HCT116 (cell line): Measurements from ENCODE around the gene SEMA5A. TPM values are rescaled to one million over a fixed set of nuclear protein-coding genes. Genes with fewer than 3 reads are reported as not detected.

Source experiments
- ATAC-seq: fragments of 200-7000 bp; cut with Tn5 transposase; 2 replicates; pipeline ENCODE4 v1.9.1; 2020; ENCODE audit warnings: mild to moderate bottlenecking, moderate library complexity
- BruUV-seq: library from RNA; stranded (reverse); fragments of 400-500 nt; replicated peaks from 2 replicates; lab custom pipeline; 2021; lab: Mats Ljungman, UMichigan
- CTCF ChIA-PET: fragments of 300-600 bp; sonication (Branson Sonifier 250); formaldehyde crosslinking; loops from one replicate; lab custom pipeline; 2021; ENCODE audit warnings: antibody characterized with exemption; lab: Charles Lee
- POLR2A ChIA-PET: fragments of 300-600, 350-600 bp; sonication (Branson Sonifier 250); formaldehyde crosslinking; loops from one replicate; lab custom pipeline; 2021; ENCODE audit warnings: antibody characterized with exemption; lab: Charles Lee
- RAD21 ChIA-PET, 2 experiments: fragments of 300-600 bp; sonication (Branson Sonifier 250); formaldehyde crosslinking; loops; one replicate each; lab custom pipeline; 2023; ENCODE audit warnings: low total read pairs in 2 of 2; ENCODE audit not compliant: uncharacterized antibody in 2 of 2, unreplicated experiment in 2 of 2, low non-redundant PET in 1 of 2; lab: Charles Lee
- DNase-seq: peaks from one replicate; pipeline ENCODE4 v3.0.0-alpha.2; 2010; ENCODE audit warnings: low read depth, low spot score
- H2AFZ ChIP-seq: fragments of 200-600 bp; shearing (Covaris generic), sonication (generic); 2 replicates; pipeline ENCODE4 v1.6.1; 2017; ENCODE audit warnings: low read depth, mixed run types, mixed read lengths, antibody characterized with exemption, low read length; ENCODE audit not compliant: poor library complexity, severe bottlenecking
- H3K27ac ChIP-seq: 2 replicates; pipeline ENCODE4 v1.5.1; 2012; ENCODE audit warnings: low read depth, low read length
- H3K27me3 ChIP-seq: fragments of 200-600 bp; sonication (generic); 2 replicates; pipeline ENCODE4 v1.6.1; 2016; ENCODE audit warnings: mixed run types, low read length, mixed read lengths; ENCODE audit not compliant: insufficient read depth
- H3K36me3 ChIP-seq, 2 experiments: fragments of 200-500 bp in 1 of 2; fragments of 200-600 bp in 1 of 2; sonication (Bioruptor generic) in 1 of 2; sonication (generic) in 1 of 2; 2 replicates each; pipeline versions ENCODE4 v1.5.1 to v1.6.1; 2014 to 2016; ENCODE audit warnings: low read length in 2 of 2, inconsistent platforms in 1 of 2, mixed read lengths in 1 of 2, mixed run types in 1 of 2; ENCODE audit not compliant: insufficient read depth in 2 of 2, control insufficient read depth in 1 of 2
- H3K4me1 ChIP-seq, 2 experiments: fragments of 200-600 bp in 1 of 2; sonication (generic) in 1 of 2; 2 replicates each; pipeline versions ENCODE4 v1.5.1 to v1.6.1; 2012 to 2017; ENCODE audit warnings: low read length in 2 of 2, inconsistent platforms in 1 of 2, mild to moderate bottlenecking in 1 of 2, mixed read lengths in 1 of 2, mixed run types in 1 of 2, moderate library complexity in 1 of 2; ENCODE audit not compliant: insufficient read depth in 2 of 2, control insufficient read depth in 1 of 2
- H3K4me2 ChIP-seq: fragments of 200-600 bp; sonication (generic); 2 replicates; pipeline ENCODE4 v1.6.1; 2017; ENCODE audit warnings: mixed run types, low read length, mixed read lengths
- H3K4me3 ChIP-seq, 2 experiments: fragments of 200-600 bp in 1 of 2; sonication (generic) in 1 of 2; replicated peaks in 1 of 2; 2 replicates each; pipeline ENCODE4 v1.5.1; 2011 to 2016; ENCODE audit warnings: low read length in 2 of 2, control low read depth in 1 of 2, low read depth in 1 of 2, mild to moderate bottlenecking in 1 of 2, mixed read lengths in 1 of 2, mixed run types in 1 of 2
- H3K79me2 ChIP-seq: fragments of 200-600 bp; sonication (generic); 2 replicates; pipeline ENCODE4 v1.6.1; 2017; ENCODE audit warnings: mild to moderate bottlenecking, mixed run types, low read length, moderate library complexity, mixed read lengths; ENCODE audit not compliant: insufficient read depth
- H3K9ac ChIP-seq: fragments of 200-600 bp; sonication (generic); 2 replicates; pipeline ENCODE4 v1.6.1; 2016; ENCODE audit warnings: low read length, mixed read lengths
- H3K9me2 ChIP-seq: fragments of 200-600 bp; sonication (generic), shearing (Covaris generic); 2 replicates; pipeline ENCODE4 v1.6.1; 2017; ENCODE audit warnings: mixed run types, mild to moderate bottlenecking, moderate library complexity; ENCODE audit not compliant: insufficient read depth
- H3K9me3 ChIP-seq, 2 experiments: fragments of 200-500 bp in 1 of 2; fragments of 200-600 bp in 1 of 2; sonication (Bioruptor generic) in 1 of 2; sonication (generic) in 1 of 2; 2 replicates each; pipeline ENCODE4 v1.6.1; 2014 to 2017; ENCODE audit warnings: low read length in 2 of 2, mixed read lengths in 2 of 2, inconsistent platforms in 1 of 2, low read depth in 1 of 2, mild to moderate bottlenecking in 1 of 2, mixed run types in 1 of 2, moderate library complexity in 1 of 2; ENCODE audit not compliant: control insufficient read depth in 1 of 2, insufficient read depth in 1 of 2
- H4K20me1 ChIP-seq: fragments of 200-600 bp; sonication (generic), shearing (Covaris generic); 2 replicates; pipeline ENCODE4 v1.6.1; 2017; ENCODE audit warnings: mixed run types, mild to moderate bottlenecking, moderate library complexity; ENCODE audit not compliant: insufficient read depth
- ELF1 ChIP-seq: IDR thresholded peaks from 2 replicates; pipeline ENCODE4 v1.6.1; 2012; ENCODE audit warnings: low read depth, borderline replicate concordance
- EZH2 ChIP-seq: fragments of 200-600 bp; sonication (generic); IDR thresholded peaks from 2 replicates; pipeline ENCODE4 v1.6.1; 2017; ENCODE audit warnings: antibody characterized with exemption, mixed run types
- POLR2AphosphoS5 ChIP-seq: IDR thresholded peaks from 2 replicates; pipeline ENCODE4 v1.6.1; 2011; ENCODE audit warnings: mild to moderate bottlenecking, low read depth, low read length, moderate library complexity
- SRF ChIP-seq: IDR thresholded peaks from 2 replicates; pipeline ENCODE4 v1.6.1; 2012; ENCODE audit warnings: low read depth
- ZNF274 ChIP-seq: fragments of 200-500 bp; sonication (Bioruptor generic); IDR thresholded peaks from 2 replicates; pipeline ENCODE4 v1.6.1; 2014; ENCODE audit warnings: mild to moderate bottlenecking, low read depth, low read length, inconsistent platforms
- intact Hi-C: fragments of 100-400 bp; cut with micrococcal nuclease; formaldehyde crosslinking; loops from 2 replicates; pipeline ENCODE4 v1.10.0; 2022
- total RNA-seq: library from RNA; stranded (reverse); gene quantifications from one replicate; pipeline ENCODE4 v1.2.1, GENCODE V29; 2021; ENCODE audit not compliant: unreplicated experiment
- TF ChIP-seq, protein P1 (sequence below), 3 experiments: fragments of 200-600 bp in 1 of 3; sonication (generic) in 1 of 3; IDR thresholded peaks in 2 of 3; conservative IDR thresholded peaks in 1 of 3; 2 replicates each; pipeline ENCODE4 v1.5.1; 2012 to 2017; ENCODE audit warnings: low read depth in 2 of 3, low read length in 2 of 3, antibody characterized with exemption in 1 of 3, borderline replicate concordance in 1 of 3, control low read depth in 1 of 3, mild to moderate bottlenecking in 1 of 3, mixed read lengths in 1 of 3, mixed run types in 1 of 3, moderate library complexity in 1 of 3; ENCODE audit not compliant: insufficient read depth in 1 of 3

The SEMA5A gene
- total RNA-seq, 1 experiment from 2014 or later = 0.02 TPM

DNA sequence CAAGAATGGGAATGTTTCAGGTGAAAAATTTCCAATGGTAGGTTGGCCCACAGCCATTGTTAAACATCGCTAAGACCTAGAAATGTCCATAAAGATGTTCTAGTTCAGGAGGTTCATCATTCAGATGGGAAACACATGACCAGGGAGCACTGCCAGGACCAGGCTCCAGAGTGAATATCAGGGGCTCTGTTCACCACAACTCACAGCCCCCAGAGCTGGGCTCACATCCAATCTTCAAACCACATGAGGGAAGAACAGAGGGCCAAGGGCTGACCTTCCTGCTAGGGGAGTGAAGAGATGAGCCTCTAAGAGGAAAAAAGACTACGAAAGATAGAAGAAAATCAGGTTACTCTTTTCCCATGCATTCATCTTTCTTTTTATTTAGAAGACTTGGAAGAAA is 205.8 kb downstream of the SEMA5A start:
- Histone ChIP-seq H3K36me3 (no peaks in the 10 kb centered on the region), H3K4me3 (no peak overlapping the region), H3K27me3 (no peaks in the 10 kb centered on the region), H3K9me3 (peaks cover 0 to 23% of the 10 kb centered on the region in 2 experiments; a peak in 2 of 4 replicates), H2AFZ (no peak overlapping the region), H3K79me2 (no peaks in the 10 kb centered on the region), H4K20me1 (no peaks in the 10 kb centered on the region), H3K4me2 (no peak overlapping the region), H3K4me1 (no peaks in the 10 kb centered on the region), H3K27ac (no peak overlapping the region), H3K9me2 (no peaks in the 10 kb centered on the region), H3K9ac (no peak overlapping the region)
- ATAC-seq (no peak), DNase-seq (no peak)
- CTCF ChIA-PET = no interaction called here
- BruUV-seq = no TSS peak
- intact Hi-C loops = no loop called here
- TF ChIP-seq EZH2 (no peak), SRF (no peak)
- RAD21 ChIA-PET = no interaction called here
- POLR2A ChIA-PET = no interaction called here

DNA sequence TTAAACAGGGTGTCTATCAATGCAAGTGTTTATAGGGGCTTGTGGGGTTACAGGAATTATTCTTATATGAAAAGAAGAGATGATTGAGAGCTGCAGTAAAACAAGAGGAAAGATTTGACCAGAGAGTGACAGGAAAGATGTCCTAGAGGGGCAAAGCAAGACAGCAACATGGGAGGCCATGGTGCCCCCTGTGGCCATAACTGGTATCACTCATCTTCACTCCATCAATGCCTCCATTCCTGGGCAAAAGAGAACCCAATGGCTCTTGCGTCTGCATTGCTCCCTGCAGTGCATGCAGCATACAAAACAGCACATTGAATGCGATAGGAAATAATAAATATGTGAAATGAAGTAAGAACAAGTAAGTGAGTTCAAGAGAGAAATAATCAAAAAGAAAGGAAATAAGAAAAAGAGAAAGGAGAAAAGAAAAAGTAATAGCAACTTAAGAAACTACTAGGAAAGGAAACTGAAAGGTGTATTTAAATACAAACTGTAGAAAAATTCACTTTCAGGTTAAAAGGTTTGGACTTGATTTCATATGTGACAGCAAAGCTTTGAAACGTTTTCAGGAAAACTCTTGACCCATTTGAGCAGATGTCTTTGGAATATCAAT is 206.6 kb downstream of the SEMA5A start:
- POLR2A ChIA-PET = no interaction called here

More for the DNA sequence above, 206.6 kb downstream of the SEMA5A start:
- peaks cover 0 to 18% of the 10 kb centered on the region in 2 experiments; a peak in 2 of 4 replicates for H3K9me3 ChIP-seq
- no peaks in the 10 kb centered on the region for H3K79me2 ChIP-seq
- no TSS peak for BruUV-seq
- ATAC-seq (no peak), DNase-seq (no peak)
- H3K36me3 ChIP-seq = no peaks in the 10 kb centered on the region
- intact Hi-C loops = no loop called here
- no peaks in the 10 kb centered on the region for H3K27me3 ChIP-seq
- H3K4me1 ChIP-seq = no peaks in the 10 kb centered on the region
- RAD21 ChIA-PET = no interaction called here
- H2AFZ ChIP-seq = no peak overlapping the region
- no peaks in the 10 kb centered on the region for H3K9me2 ChIP-seq
- no peaks in the 10 kb centered on the region for H4K20me1 ChIP-seq
- CTCF ChIA-PET = no interaction called here
- no peak overlapping the region for H3K9ac ChIP-seq
- H3K27ac ChIP-seq = no peak overlapping the region
- H3K4me3 ChIP-seq = no peak overlapping the region
- TF ChIP-seq ELF1 (no peak), SRF (no peak), POLR2AphosphoS5 (no peak), ZNF274 (no peak)
- TF ChIP-seq, protein P1, sequence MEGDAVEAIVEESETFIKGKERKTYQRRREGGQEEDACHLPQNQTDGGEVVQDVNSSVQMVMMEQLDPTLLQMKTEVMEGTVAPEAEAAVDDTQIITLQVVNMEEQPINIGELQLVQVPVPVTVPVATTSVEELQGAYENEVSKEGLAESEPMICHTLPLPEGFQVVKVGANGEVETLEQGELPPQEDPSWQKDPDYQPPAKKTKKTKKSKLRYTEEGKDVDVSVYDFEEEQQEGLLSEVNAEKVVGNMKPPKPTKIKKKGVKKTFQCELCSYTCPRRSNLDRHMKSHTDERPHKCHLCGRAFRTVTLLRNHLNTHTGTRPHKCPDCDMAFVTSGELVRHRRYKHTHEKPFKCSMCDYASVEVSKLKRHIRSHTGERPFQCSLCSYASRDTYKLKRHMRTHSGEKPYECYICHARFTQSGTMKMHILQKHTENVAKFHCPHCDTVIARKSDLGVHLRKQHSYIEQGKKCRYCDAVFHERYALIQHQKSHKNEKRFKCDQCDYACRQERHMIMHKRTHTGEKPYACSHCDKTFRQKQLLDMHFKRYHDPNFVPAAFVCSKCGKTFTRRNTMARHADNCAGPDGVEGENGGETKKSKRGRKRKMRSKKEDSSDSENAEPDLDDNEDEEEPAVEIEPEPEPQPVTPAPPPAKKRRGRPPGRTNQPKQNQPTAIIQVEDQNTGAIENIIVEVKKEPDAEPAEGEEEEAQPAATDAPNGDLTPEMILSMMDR (IDR thresholded peaks at IDR 0.05 in 2 of 3, conservative IDR thresholded peaks at IDR 0.05 in 1 of 3; ENCODE audit: borderline replicate concordance in 1 of 3, insufficient read depth in 1 of 3, low read depth in 2 of 3, low read length in 2 of 3) = peak in 2 of 3 experiments; percentile 46 to 49; a peak in 4 of 6 replicates
- no peak overlapping the region for H3K4me2 ChIP-seq
